Mammary epithelial cell (primary cell): Measurements from ENCODE around the gene AJAP1.

Source experiments
- CTCF ChIP-seq, 2 donors: IDR thresholded peaks in 1 of 2; conservative IDR thresholded peaks in 1 of 2; 2 replicates each; pipeline ENCODE4 v1.5.1; 2011 to 2012; ENCODE audit warnings: inconsistent platforms in 2 of 2, low read length in 2 of 2, mild to moderate bottlenecking in 2 of 2, control low read depth in 1 of 2, low read depth in 1 of 2; ENCODE audit not compliant: insufficient read depth in 1 of 2; ENCODE audit errors: extremely low read depth in 1 of 2
- EZH2 ChIP-seq: IDR thresholded peaks from 2 replicates; pipeline ENCODE4 v1.6.1; 2012; ENCODE audit warnings: low read length, inconsistent platforms, borderline replicate concordance

- TF ChIP-seq CTCF (conservative IDR thresholded peaks at IDR 0.05 in 1 of 2, IDR thresholded peaks at IDR 0.05 in 1 of 2; ENCODE audit: extremely low read depth in 1 of 2, insufficient read depth in 1 of 2, low read depth in 1 of 2, low read length in 2 of 2) (no peak), EZH2 (no peak)
These were observed 15.9 kb downstream of the AJAP1 start for GRCh38 chr1:4670265-4670664.
